ENCODE results near the gene CDKN2A.

GRCh38 chr9:21985964-21986667, 8.1 kb downstream of the CDKN2A start:
- no peak for TF ChIP-seq EZH2phosphoT487 (IDR thresholded peaks at IDR 0.05; ENCODE audit: borderline replicate concordance, low read length)
- no peak for TF ChIP-seq CTCF (IDR thresholded peaks at IDR 0.05; ENCODE audit: low read depth, low read length, poor library complexity, severe bottlenecking)

All from DOHH2 (cell line).